ENCODE measurements around the gene MSANTD7.

The MSANTD7 gene

GRCh38 chr10:14843327-14843988 is 5.4 kb downstream of the MSANTD7 start:
- no peak for ATAC-seq (ENCODE audit: low read depth)
- Histone ChIP-seq H3K9me3 (ENCODE audit: severe bottlenecking) (no peaks in the 10 kb centered on the region), H3K4me1 (ENCODE audit: insufficient read depth, poor library complexity, severe bottlenecking) (peaks cover 3% of the 10 kb centered on the region), H3K27me3 (ENCODE audit: insufficient read depth, poor library complexity, severe bottlenecking) (no peaks in the 10 kb centered on the region), H3K36me3 (ENCODE audit: low read depth) (peaks cover 61% of the 10 kb centered on the region), H3K27ac (ENCODE audit: poor library complexity, severe bottlenecking) (no peak overlapping the region), H3K4me3 (ENCODE audit: severe bottlenecking) (no peak overlapping the region)
- DNase-seq (ENCODE audit: low spot score), result no peak
- no peak for TF ChIP-seq CTCF (IDR thresholded peaks at IDR 0.05; ENCODE audit: poor library complexity, severe bottlenecking)

- H3K9me3 ChIP-seq (ENCODE audit: severe bottlenecking), result no peaks in the 10 kb centered on the region
- ATAC-seq (ENCODE audit: low read depth) (no peak), DNase-seq (ENCODE audit: low spot score) (no peak)
- H3K4me3 ChIP-seq (ENCODE audit: severe bottlenecking), result no peak overlapping the region
- no peaks in the 10 kb centered on the region for H3K4me1 ChIP-seq (ENCODE audit: insufficient read depth, poor library complexity, severe bottlenecking)
- no peaks in the 10 kb centered on the region for H3K27me3 ChIP-seq (ENCODE audit: insufficient read depth, poor library complexity, severe bottlenecking)
- H3K36me3 ChIP-seq (ENCODE audit: low read depth), result peaks cover 76% of the 10 kb centered on the region
- no peak overlapping the region for H3K27ac ChIP-seq (ENCODE audit: poor library complexity, severe bottlenecking)
- no peak for TF ChIP-seq CTCF (IDR thresholded peaks at IDR 0.05; ENCODE audit: poor library complexity, severe bottlenecking)
These were observed 6.8 kb downstream of the MSANTD7 start for GRCh38 chr10:14844948-14845347.

GRCh38 chr10:14852236-14852635 is 14.1 kb downstream of the MSANTD7 start:
- Histone ChIP-seq H3K9me3 (ENCODE audit: severe bottlenecking) (no peaks in the 10 kb centered on the region), H3K4me1 (ENCODE audit: insufficient read depth, poor library complexity, severe bottlenecking) (no peaks in the 10 kb centered on the region), H3K27me3 (ENCODE audit: insufficient read depth, poor library complexity, severe bottlenecking) (no peaks in the 10 kb centered on the region), H3K36me3 (ENCODE audit: low read depth) (peaks cover 89% of the 10 kb centered on the region), H3K4me3 (ENCODE audit: severe bottlenecking) (no peak overlapping the region), H3K27ac (ENCODE audit: poor library complexity, severe bottlenecking) (no peak overlapping the region)
- no peak for TF ChIP-seq CTCF (IDR thresholded peaks at IDR 0.05; ENCODE audit: poor library complexity, severe bottlenecking)
- DNase-seq (ENCODE audit: low spot score) (no peak), ATAC-seq (ENCODE audit: low read depth) (no peak)

GRCh38 chr10:14855453-14855852 is 17.3 kb downstream of the MSANTD7 start:
- Histone ChIP-seq H3K27ac (ENCODE audit: poor library complexity, severe bottlenecking) (no peak overlapping the region), H3K27me3 (ENCODE audit: insufficient read depth, poor library complexity, severe bottlenecking) (no peaks in the 10 kb centered on the region), H3K36me3 (ENCODE audit: low read depth) (peaks cover 94% of the 10 kb centered on the region), H3K9me3 (ENCODE audit: severe bottlenecking) (no peaks in the 10 kb centered on the region), H3K4me3 (ENCODE audit: severe bottlenecking) (no peak overlapping the region), H3K4me1 (ENCODE audit: insufficient read depth, poor library complexity, severe bottlenecking) (no peaks in the 10 kb centered on the region)
- ATAC-seq (ENCODE audit: low read depth) (no peak), DNase-seq (ENCODE audit: low spot score) (no peak)
- no peak for TF ChIP-seq CTCF (IDR thresholded peaks at IDR 0.05; ENCODE audit: poor library complexity, severe bottlenecking)

- DNase-seq (ENCODE audit: low spot score) (no peak), ATAC-seq (ENCODE audit: low read depth) (no peak)
- TF ChIP-seq CTCF (IDR thresholded peaks at IDR 0.05; ENCODE audit: poor library complexity, severe bottlenecking), result no peak
- no peaks in the 10 kb centered on the region for H3K9me3 ChIP-seq (ENCODE audit: severe bottlenecking)
- no peaks in the 10 kb centered on the region for H3K27me3 ChIP-seq (ENCODE audit: insufficient read depth, poor library complexity, severe bottlenecking)
- no peaks in the 10 kb centered on the region for H3K4me1 ChIP-seq (ENCODE audit: insufficient read depth, poor library complexity, severe bottlenecking)
- H3K27ac ChIP-seq (ENCODE audit: poor library complexity, severe bottlenecking), result no peak overlapping the region
- peaks cover 68% of the 10 kb centered on the region for H3K36me3 ChIP-seq (ENCODE audit: low read depth)
- no peak overlapping the region for H3K4me3 ChIP-seq (ENCODE audit: severe bottlenecking)
These were observed 20.3 kb downstream of the MSANTD7 start for GRCh38 chr10:14858338-14858960.
